GM18508 (cell line): ENCODE measurements around the gene ZGPAT.
"Not testable (repeated sequence)": the region's sequence is repeated elsewhere in the genome, so short reads cannot be mapped to it uniquely, and the experiment has no call there.

ENCODE experiments used
- ATAC-seq: cut with Tn5 transposase; IDR thresholded peaks from one replicate; pipeline ENCODE4 v1.9.1; 2021; ENCODE audit warnings: moderate number of reproducible peaks; ENCODE audit not compliant: insufficient read depth, unreplicated experiment

ZGPAT gene

GRCh38 chr20:63707558-63708300 is at the start of gene ZGPAT, which contains the start of gene ARFRP1:
ZGPAT (plus strand) TSS chr20:63708039; CDS start chr20:63708581, 542 bp downstream.
ARFRP1 (minus strand) TSS chr20:63707976; CDS start chr20:63707091, 885 bp downstream.
- ATAC-seq = no peak

- peak; percentile 7 for ATAC-seq
Observed at GRCh38 chr20:63658749-63659187, 49.1 kb upstream of the ZGPAT start.

GRCh38 chr20:63659370-63659769 is 48.5 kb upstream of the ZGPAT start:
- ATAC-seq = no peak

- ATAC-seq = not testable (repeated sequence)
Observed at GRCh38 chr20:63660174-63660573, 47.7 kb upstream of the ZGPAT start.

GRCh38 chr20:63660622-63661021 is 47.2 kb upstream of the ZGPAT start:
- no peak for ATAC-seq

- ATAC-seq = no peak
Observed at GRCh38 chr20:63661108-63661507, 46.7 kb upstream of the ZGPAT start.

- ATAC-seq = no peak
Observed at GRCh38 chr20:63661959-63662812, 45.7 kb upstream of the ZGPAT start.

GRCh38 chr20:63662813-63663189 is 45.0 kb upstream of the ZGPAT start:
- ATAC-seq = no peak

- no peak for ATAC-seq
Observed at GRCh38 chr20:63663332-63664066, 44.3 kb upstream of the ZGPAT start.

GRCh38 chr20:63664143-63664851 is 43.5 kb upstream of the ZGPAT start:
- ATAC-seq = no peak

GRCh38 chr20:63664861-63665594 is 42.8 kb upstream of the ZGPAT start:
- ATAC-seq = no peak

- no peak for ATAC-seq
Observed at GRCh38 chr20:63665708-63666107, 42.1 kb upstream of the ZGPAT start.

GRCh38 chr20:63667858-63668257 is 40.0 kb upstream of the ZGPAT start:
- ATAC-seq = no peak

- ATAC-seq = no peak
Observed at GRCh38 chr20:63668351-63668750, 39.5 kb upstream of the ZGPAT start.

GRCh38 chr20:63671695-63672094 is 36.1 kb upstream of the ZGPAT start:
- ATAC-seq = not testable (repeated sequence)

- ATAC-seq = no peak
Observed at GRCh38 chr20:63672666-63673065, 35.2 kb upstream of the ZGPAT start.

- no peak for ATAC-seq
Observed at GRCh38 chr20:63673951-63674350, 33.9 kb upstream of the ZGPAT start.

- ATAC-seq = no peak
Observed at GRCh38 chr20:63675681-63676368, 32.0 kb upstream of the ZGPAT start.

- ATAC-seq = no peak
Observed at GRCh38 chr20:63678071-63678470, 29.8 kb upstream of the ZGPAT start.
